Stomach smooth muscle (tissue), 2 donors: ENCODE measurements around the gene PDHA2.

Experiments used
- H3K27ac ChIP-seq: one replicate; pipeline ENCODE4 v1.7.0; 2013; ENCODE audit warnings: mild to moderate bottlenecking, low read length, inconsistent platforms
- H3K27me3 ChIP-seq, 2 donors: one replicate each; pipeline ENCODE4 v1.7.0; 2013; ENCODE audit warnings: low read length in 2 of 2; ENCODE audit not compliant: insufficient read depth in 2 of 2, control insufficient read depth in 1 of 2
- H3K36me3 ChIP-seq, 2 donors: one replicate each; pipeline ENCODE4 v1.7.0; 2013; ENCODE audit warnings: low read length in 2 of 2; ENCODE audit not compliant: control insufficient read depth in 2 of 2, insufficient read depth in 2 of 2
- H3K4me1 ChIP-seq: one replicate; pipeline ENCODE4 v1.7.0; 2013; ENCODE audit warnings: low read length; ENCODE audit not compliant: control insufficient read depth, insufficient read depth
- H3K4me3 ChIP-seq, 2 donors: one replicate each; pipeline ENCODE4 v1.7.0; 2013; ENCODE audit warnings: low read length in 2 of 2
- H3K9ac ChIP-seq, 2 donors: one replicate each; pipeline ENCODE4 v1.7.0; 2013; ENCODE audit warnings: low read length in 2 of 2, mild to moderate bottlenecking in 1 of 2
- H3K9me3 ChIP-seq, 2 donors: one replicate each; pipeline ENCODE4 v1.7.0; 2013; ENCODE audit warnings: low read length in 2 of 2; ENCODE audit not compliant: control insufficient read depth in 2 of 2
- donor health status: healthy.
- donor health status: Pancreatic carcinoma.

Gene PDHA2

GRCh38 chr4:95839891-95840290 is at the start of gene PDHA2:
Gene PDHA2, plus strand, starts transcription at chr4:95840093. Its CDS starts 58 bp downstream, at chr4:95840151.
- no peak within 1 kb of the TSS for H3K27ac ChIP-seq
- no peaks in the 10 kb centered on the region for H3K36me3 ChIP-seq
- no peaks in the 10 kb centered on the region for H3K4me1 ChIP-seq
- H3K9ac ChIP-seq, result no peak within 1 kb of the TSS
- H3K9me3 ChIP-seq, result no peaks in the 10 kb centered on the region
- H3K4me3 ChIP-seq, result no peak within 1 kb of the TSS
- H3K27me3 ChIP-seq, result no peaks in the 10 kb centered on the region

- H3K27ac ChIP-seq, result no peak overlapping the region
- H3K27me3 ChIP-seq, result no peaks in the 10 kb centered on the region
- no peak overlapping the region for H3K4me3 ChIP-seq
- no peaks in the 10 kb centered on the region for H3K4me1 ChIP-seq
- no peaks in the 10 kb centered on the region for H3K36me3 ChIP-seq
- no peak overlapping the region for H3K9ac ChIP-seq
- no peaks in the 10 kb centered on the region for H3K9me3 ChIP-seq
Observed at GRCh38 chr4:95798003-95798402, 41.9 kb upstream of the PDHA2 start.

- Histone ChIP-seq H3K4me3 (no peak overlapping the region), H3K27me3 (no peaks in the 10 kb centered on the region), H3K27ac (no peak overlapping the region), H3K9me3 (no peaks in the 10 kb centered on the region), H3K36me3 (no peaks in the 10 kb centered on the region), H3K9ac (no peak overlapping the region), H3K4me1 (no peaks in the 10 kb centered on the region)
Observed at GRCh38 chr4:95798727-95799126, 41.2 kb upstream of the PDHA2 start.

DNA sequence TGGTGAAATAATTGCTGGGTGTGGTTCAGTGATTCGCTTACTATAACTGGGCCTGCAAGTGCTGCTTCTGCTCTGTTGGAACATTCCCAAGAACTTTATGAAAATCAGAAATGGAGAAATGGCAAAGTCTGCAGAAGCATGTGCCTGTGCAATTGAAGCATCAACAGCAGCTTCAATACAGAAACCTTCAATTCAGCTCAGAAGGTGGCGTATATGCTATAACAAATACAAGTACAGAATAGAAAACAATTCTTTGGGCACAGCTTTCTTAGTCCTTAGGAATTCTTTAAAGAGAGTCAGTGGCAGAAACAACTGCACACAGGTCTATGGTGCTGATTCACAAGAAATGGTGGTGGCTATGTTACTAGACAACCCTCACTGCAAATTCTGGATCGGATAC is 18.0 kb upstream of the PDHA2 start:
- no peaks in the 10 kb centered on the region for H3K27me3 ChIP-seq

GRCh38 chr4:95825546-95825945 is 14.3 kb upstream of the PDHA2 start:
- H3K36me3 ChIP-seq, result no peaks in the 10 kb centered on the region
- H3K9ac ChIP-seq, result no peak overlapping the region
- H3K9me3 ChIP-seq, result no peaks in the 10 kb centered on the region
- no peak overlapping the region for H3K27ac ChIP-seq
- H3K4me1 ChIP-seq, result no peaks in the 10 kb centered on the region
- H3K27me3 ChIP-seq, result no peaks in the 10 kb centered on the region
- H3K4me3 ChIP-seq, result no peak overlapping the region

More for the DNA sequence above, 18.0 kb upstream of the PDHA2 start:
- no peak overlapping the region for H3K9ac ChIP-seq
- H3K36me3 ChIP-seq, result no peaks in the 10 kb centered on the region
- no peaks in the 10 kb centered on the region for H3K9me3 ChIP-seq
- H3K4me1 ChIP-seq, result no peaks in the 10 kb centered on the region
- no peak overlapping the region for H3K4me3 ChIP-seq
- H3K27ac ChIP-seq, result no peak overlapping the region

- H3K4me1 ChIP-seq, result no peaks in the 10 kb centered on the region
- no peaks in the 10 kb centered on the region for H3K9me3 ChIP-seq
- H3K27me3 ChIP-seq, result no peaks in the 10 kb centered on the region
- H3K9ac ChIP-seq, result no peak overlapping the region
- no peaks in the 10 kb centered on the region for H3K36me3 ChIP-seq
- no peak overlapping the region for H3K27ac ChIP-seq
- no peak overlapping the region for H3K4me3 ChIP-seq
Observed at GRCh38 chr4:95830651-95831050, 9.2 kb upstream of the PDHA2 start.

DNA sequence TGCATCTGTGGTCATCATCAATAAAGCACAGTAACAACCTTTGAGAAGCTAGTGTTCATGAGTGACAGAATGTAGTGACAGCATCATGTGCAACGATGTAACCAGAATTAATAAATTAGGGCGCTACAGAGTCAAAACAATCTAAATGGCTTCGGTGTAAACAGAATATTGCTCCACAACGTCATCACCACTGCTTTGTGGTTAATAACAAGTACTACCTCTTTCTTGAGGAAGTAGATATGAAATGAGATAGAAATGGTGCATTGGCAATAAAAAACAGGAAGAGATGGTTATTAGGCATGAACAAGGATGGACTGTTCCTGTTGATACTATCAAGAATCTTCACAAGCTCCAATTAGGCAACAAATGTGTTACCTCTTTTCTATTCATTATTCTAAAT is 8.7 kb upstream of the PDHA2 start:
- no peak overlapping the region for H3K27ac ChIP-seq
- no peaks in the 10 kb centered on the region for H3K36me3 ChIP-seq
- H3K9me3 ChIP-seq, result no peaks in the 10 kb centered on the region
- H3K9ac ChIP-seq, result no peak overlapping the region
- no peaks in the 10 kb centered on the region for H3K4me1 ChIP-seq
- H3K27me3 ChIP-seq, result no peaks in the 10 kb centered on the region
- H3K4me3 ChIP-seq, result no peak overlapping the region

DNA sequence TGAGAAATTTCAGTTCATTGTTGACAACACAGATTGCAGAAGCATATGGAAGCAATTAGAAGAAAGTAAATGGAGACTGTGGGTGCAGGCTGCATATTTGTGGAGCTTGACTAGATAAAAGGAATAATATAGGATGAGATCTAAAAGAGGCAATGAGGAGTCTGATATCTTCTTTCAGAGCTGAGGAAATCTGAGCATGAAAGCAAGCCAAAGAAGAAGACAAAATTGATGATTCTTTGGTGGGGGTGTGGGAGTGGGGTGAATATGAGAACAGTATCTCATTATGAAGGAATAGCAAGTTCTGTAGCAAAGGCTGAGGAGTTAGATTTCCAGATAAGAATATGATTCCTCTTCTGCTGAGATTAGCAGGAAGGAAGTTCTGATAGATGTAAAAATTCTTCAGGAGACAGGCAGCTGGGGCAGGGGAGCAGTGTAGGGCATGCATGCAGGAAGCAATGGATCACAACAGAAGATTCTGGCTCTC is 6.1 kb upstream of the PDHA2 start:
- H3K9ac ChIP-seq, result no peak overlapping the region
- no peak overlapping the region for H3K4me3 ChIP-seq
- H3K36me3 ChIP-seq, result no peaks in the 10 kb centered on the region
- no peaks in the 10 kb centered on the region for H3K4me1 ChIP-seq
- no peak overlapping the region for H3K27ac ChIP-seq
- no peaks in the 10 kb centered on the region for H3K9me3 ChIP-seq
- H3K27me3 ChIP-seq, result no peaks in the 10 kb centered on the region

DNA sequence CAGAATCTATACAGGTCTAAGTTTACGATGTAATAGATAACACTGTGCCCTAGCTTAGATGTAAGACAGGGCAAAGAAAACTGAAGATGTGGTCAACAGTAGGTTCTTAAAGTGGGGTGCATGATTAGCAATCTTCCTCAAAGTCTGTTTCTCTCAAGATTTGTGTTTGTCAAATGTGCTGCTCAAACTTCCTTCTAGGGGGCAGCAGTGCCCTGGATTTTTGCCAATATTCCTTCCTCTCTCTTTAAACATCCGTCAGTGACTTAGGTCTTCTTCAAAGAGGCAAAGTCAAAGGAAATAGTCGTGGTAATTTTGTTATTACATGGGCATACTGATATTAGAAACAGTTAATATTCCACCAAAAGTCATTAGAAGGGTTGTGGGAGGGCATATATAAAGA is 4.2 kb upstream of the PDHA2 start:
- Histone ChIP-seq H3K4me1 (no peaks in the 10 kb centered on the region), H3K9ac (no peak overlapping the region), H3K4me3 (no peak overlapping the region), H3K36me3 (no peaks in the 10 kb centered on the region), H3K27me3 (no peaks in the 10 kb centered on the region), H3K9me3 (no peaks in the 10 kb centered on the region), H3K27ac (no peak overlapping the region)

GRCh38 chr4:95838192-95838591 is 1.7 kb upstream of the PDHA2 start:
- Histone ChIP-seq H3K27me3 (no peaks in the 10 kb centered on the region), H3K9ac (no peak overlapping the region), H3K36me3 (no peaks in the 10 kb centered on the region), H3K27ac (no peak overlapping the region), H3K4me3 (no peak overlapping the region), H3K9me3 (no peaks in the 10 kb centered on the region), H3K4me1 (no peaks in the 10 kb centered on the region)

- Histone ChIP-seq H3K9ac (no peak overlapping the region), H3K36me3 (no peaks in the 10 kb centered on the region), H3K4me1 (no peaks in the 10 kb centered on the region), H3K9me3 (no peaks in the 10 kb centered on the region), H3K27me3 (no peaks in the 10 kb centered on the region), H3K4me3 (no peak overlapping the region), H3K27ac (no peak overlapping the region)
Observed at GRCh38 chr4:95847908-95848460, 8.1 kb downstream of the PDHA2 start.
